Smooth muscle cell (in vitro differentiated cells): Measurements from ENCODE around the gene PACSIN1. TPM values are rescaled to one million over a fixed set of nuclear protein-coding genes. Genes with fewer than 3 reads are reported as not detected.

Source experiments
- DNase-seq: peaks from one replicate; lab custom pipeline; 2025; ENCODE audit not compliant: unreplicated experiment; lab: John Stamatoyannopoulos, UW
- H2AFZ ChIP-seq: fragments of 200-600 bp; sonication (generic); 2 replicates; pipeline ENCODE4 v1.6.0; 2016; ENCODE audit warnings: antibody characterized with exemption, low read depth, mild to moderate bottlenecking
- H3F3A ChIP-seq: fragments of 200-600 bp; sonication (generic); 2 replicates; pipeline ENCODE4 v1.6.0; 2017; ENCODE audit warnings: antibody characterized with exemption, low read depth
- H3K27ac ChIP-seq: fragments of 200-600 bp; sonication (generic); 2 replicates; pipeline ENCODE4 v1.5.1; 2016; ENCODE audit warnings: low read depth, mild to moderate bottlenecking
- H3K27me3 ChIP-seq: fragments of 200-600 bp; sonication (generic); 2 replicates; pipeline ENCODE4 v1.6.1; 2016; ENCODE audit warnings: low read depth, mild to moderate bottlenecking
- H3K36me3 ChIP-seq: fragments of 200-600 bp; sonication (generic); 2 replicates; pipeline ENCODE4 v1.5.1; 2016; ENCODE audit warnings: low read depth
- H3K4me1 ChIP-seq: fragments of 200-600 bp; sonication (generic); 2 replicates; pipeline ENCODE4 v1.5.1; 2016; ENCODE audit warnings: low read depth
- H3K4me2 ChIP-seq: fragments of 200-600 bp; sonication (generic); 2 replicates; pipeline ENCODE4 v1.6.0; 2016; ENCODE audit warnings: mild to moderate bottlenecking
- H3K4me3 ChIP-seq: fragments of 200-600 bp; sonication (generic); 2 replicates; pipeline ENCODE4 v1.5.1; 2016; ENCODE audit warnings: mild to moderate bottlenecking
- H3K79me2 ChIP-seq: fragments of 200-600 bp; sonication (generic); 2 replicates; pipeline ENCODE4 v1.6.0; 2016; ENCODE audit warnings: low read depth, mild to moderate bottlenecking
- H3K9ac ChIP-seq: fragments of 200-600 bp; sonication (generic); 2 replicates; pipeline ENCODE4 v1.6.0; 2016; ENCODE audit warnings: low read depth
- H3K9me3 ChIP-seq: fragments of 200-600 bp; sonication (generic); replicated peaks from 2 replicates; pipeline ENCODE4 v1.5.1; 2016; ENCODE audit warnings: low read depth
- H4K20me1 ChIP-seq: fragments of 200-600 bp; sonication (generic); 2 replicates; pipeline ENCODE4 v1.6.0; 2016; ENCODE audit warnings: low read depth
- CTCF ChIP-seq: fragments of 200-600 bp; sonication (generic); IDR thresholded peaks from 2 replicates; pipeline ENCODE4 v1.5.1; 2017; ENCODE audit warnings: borderline replicate concordance, mild to moderate bottlenecking, antibody characterized with exemption; ENCODE audit not compliant: insufficient read depth, poor library complexity, severe bottlenecking
- WGBS: methylation state at CpG from one replicate; pipeline ENCODE4 v1.1.7; 2016; ENCODE audit warnings: low lambda C conversion rate; 5-methylcytosine and 5-hydroxymethylcytosine counted together
- polyA plus RNA-seq: library from polyadenylated mRNA; unstranded; fragments of >200 nt; fragmentation: Nextera tagmentation; extraction: Ambion mirVana; gene quantifications from 2 replicates; pipeline ENCODE4 v1.2.1, GENCODE V29; 2016
- total RNA-seq: library from RNA; depleted of rRNA; stranded (reverse); fragments of >200 nt; gene quantifications from 2 replicates; pipeline ENCODE4 v1.2.3, GENCODE V29; 2014

Gene PACSIN1
- total and polyA plus RNA-seq, 2 experiments from 2014 or later: not detected

- Histone ChIP-seq H3K4me1 (peaks cover 8% of the 10 kb centered on the region), H3K4me3 (no peak overlapping the region), H3K36me3 (no peaks in the 10 kb centered on the region), H3K9ac (no peak overlapping the region), H2AFZ (no peak overlapping the region), H3K27ac (no peak overlapping the region), H3K9me3 (no peaks in the 10 kb centered on the region), H3K27me3 (no peaks in the 10 kb centered on the region), H3F3A (no peaks in the 10 kb centered on the region), H3K79me2 (no peaks in the 10 kb centered on the region), H3K4me2 (no peak overlapping the region), H4K20me1 (no peaks in the 10 kb centered on the region)
- 98% methylated on average over 4 of the region's 4 CpGs for WGBS
- no peak for TF ChIP-seq CTCF
- DNase-seq: no peak
These were observed 27.5 kb downstream of the PACSIN1 start for GRCh38 chr6:34493344-34493743.

DNA sequence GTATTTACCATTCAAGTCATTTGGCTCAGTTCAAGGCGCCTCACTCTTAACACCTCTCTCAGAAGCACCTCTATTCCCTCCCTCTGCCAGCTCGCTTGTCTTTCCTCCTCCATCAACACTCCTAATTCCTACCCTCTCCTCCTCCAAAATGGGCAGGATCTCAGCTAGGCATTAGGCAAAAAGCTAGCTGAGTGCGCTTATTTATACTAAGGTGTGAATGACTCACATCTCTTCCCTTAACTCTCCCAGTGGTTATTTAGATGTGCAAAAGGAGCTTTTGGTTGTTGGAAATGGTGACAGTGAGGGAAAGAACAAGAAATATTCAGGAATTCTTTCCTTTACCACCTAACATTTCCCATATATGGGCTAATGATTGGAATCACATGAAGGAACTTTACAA is 29.1 kb downstream of the PACSIN1 start:
- Histone ChIP-seq H3K9ac (no peak overlapping the region), H3K79me2 (no peaks in the 10 kb centered on the region), H3K27me3 (no peaks in the 10 kb centered on the region), H3K27ac (no peak overlapping the region), H3K4me1 (peaks cover 8% of the 10 kb centered on the region), H4K20me1 (no peaks in the 10 kb centered on the region), H3K4me3 (no peak overlapping the region), H3K4me2 (no peak overlapping the region), H2AFZ (no peak overlapping the region), H3K36me3 (no peaks in the 10 kb centered on the region), H3F3A (no peaks in the 10 kb centered on the region), H3K9me3 (no peaks in the 10 kb centered on the region)
- TF ChIP-seq CTCF: no peak
- WGBS: 90% methylated on average over 3 of the region's 3 CpGs
- no peak for DNase-seq

DNA sequence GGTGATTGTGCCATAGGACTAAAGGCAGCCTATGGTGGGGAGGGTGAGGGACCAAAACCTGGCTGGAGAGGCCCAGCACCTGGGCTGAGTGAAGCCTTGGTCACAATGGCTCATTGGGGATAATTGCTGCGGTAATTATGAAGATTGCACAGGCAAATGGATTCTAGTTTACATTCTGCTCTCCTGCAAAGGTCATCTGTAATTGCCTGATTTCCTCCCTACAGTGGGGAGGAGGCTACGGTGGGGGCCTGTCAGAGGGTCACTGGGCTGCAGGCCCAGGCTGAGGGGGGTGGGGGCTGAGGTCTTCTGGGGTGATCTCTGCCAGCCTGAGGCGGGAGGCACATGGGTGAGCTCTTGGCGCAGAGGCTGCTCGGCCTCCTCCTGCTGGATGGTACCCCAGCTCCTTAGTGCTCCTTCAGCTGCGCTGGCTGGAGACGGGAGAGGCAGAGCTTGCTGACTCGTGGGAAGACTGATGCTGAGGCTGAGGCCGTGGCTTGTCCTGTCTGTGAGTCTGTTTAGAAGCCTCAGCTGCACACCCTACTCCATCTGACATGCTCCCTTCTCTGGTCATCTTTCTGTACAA is 30.3 kb downstream of the PACSIN1 start:
- TF ChIP-seq CTCF: no peak
- Histone ChIP-seq H2AFZ (no peak overlapping the region), H3K27ac (no peak overlapping the region), H3K4me3 (no peak overlapping the region), H3K9ac (no peak overlapping the region), H3F3A (no peaks in the 10 kb centered on the region), H3K27me3 (no peaks in the 10 kb centered on the region), H4K20me1 (no peaks in the 10 kb centered on the region), H3K9me3 (no peaks in the 10 kb centered on the region), H3K4me2 (no peak overlapping the region), H3K4me1 (peaks cover 3% of the 10 kb centered on the region), H3K79me2 (no peaks in the 10 kb centered on the region), H3K36me3 (no peaks in the 10 kb centered on the region)
- WGBS: 65% methylated on average over 9 of the region's 9 CpGs
- DNase-seq: no peak

DNA sequence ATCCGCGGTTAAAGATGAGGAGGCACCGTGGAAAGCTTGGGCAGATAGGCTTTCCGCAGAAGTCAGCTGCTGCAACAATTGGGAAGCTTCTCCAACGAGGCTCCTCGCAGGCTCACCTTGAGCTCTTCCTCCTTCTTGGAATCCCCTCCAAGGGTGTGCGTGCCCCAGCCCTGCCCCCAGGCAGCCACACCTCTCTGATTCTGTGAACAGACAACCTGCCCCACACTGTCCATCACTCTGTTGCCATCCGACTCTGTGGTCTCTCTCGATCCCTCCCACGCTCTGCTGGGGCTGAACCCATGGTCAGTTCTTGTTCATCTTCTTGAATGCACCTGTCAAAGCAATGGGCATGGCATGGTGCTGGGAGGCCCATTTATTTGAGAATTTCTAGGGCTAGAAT is 31.5 kb downstream of the PACSIN1 start:
- no peak for TF ChIP-seq CTCF
- no peaks in the 10 kb centered on the region for H3F3A ChIP-seq
- H3K79me2 ChIP-seq: no peaks in the 10 kb centered on the region
- no peaks in the 10 kb centered on the region for H3K36me3 ChIP-seq
- no peaks in the 10 kb centered on the region for H3K4me1 ChIP-seq
- no peak overlapping the region for H3K27ac ChIP-seq
- WGBS: 90% methylated on average over 10 of the region's 10 CpGs
- no peaks in the 10 kb centered on the region for H3K27me3 ChIP-seq
- no peak overlapping the region for H2AFZ ChIP-seq
- no peak overlapping the region for H3K9ac ChIP-seq
- no peaks in the 10 kb centered on the region for H4K20me1 ChIP-seq
- DNase-seq: no peak
- no peak overlapping the region for H3K4me3 ChIP-seq
- no peak overlapping the region for H3K4me2 ChIP-seq
- H3K9me3 ChIP-seq: no peaks in the 10 kb centered on the region
